Activated CD8-positive, alpha-beta memory T cell treated with anti-CD3 and anti-CD28 coated beads, Interleukin-2, amount 50 U/mL, for 24 hours (primary cell): Measurements from ENCODE around the gene MYL5.
"Not testable (repeated sequence)": the region's sequence is repeated elsewhere in the genome, so short reads cannot be mapped to it uniquely, and the experiment has no call there.

ENCODE experiments used
- DNase-seq: peaks from one replicate; pipeline ENCODE4 v3.0.0-alpha.2; 2020; ENCODE audit errors: extremely low read depth

The MYL5 gene

GRCh38 chr4:656436-657337 lies 17.7 kb upstream of the MYL5 start:
- no peak for DNase-seq

GRCh38 chr4:657338-657833 lies 17.0 kb upstream of the MYL5 start:
- no peak for DNase-seq

- DNase-seq = no peak
Measured at GRCh38 chr4:657834-658667, 16.3 kb upstream of the MYL5 start.

GRCh38 chr4:658681-659667 lies 15.4 kb upstream of the MYL5 start:
- DNase-seq = no peak

GRCh38 chr4:659851-660250 lies 14.5 kb upstream of the MYL5 start:
- DNase-seq = no peak

GRCh38 chr4:660401-660800 lies 13.9 kb upstream of the MYL5 start:
- DNase-seq = no peak

- DNase-seq = no peak
Measured at GRCh38 chr4:661231-661630, 13.1 kb upstream of the MYL5 start.

GRCh38 chr4:661881-662761 lies 12.2 kb upstream of the MYL5 start:
- no peak for DNase-seq

- no peak for DNase-seq
Measured at GRCh38 chr4:663046-663437, 11.3 kb upstream of the MYL5 start.

GRCh38 chr4:663438-664428 lies 10.6 kb upstream of the MYL5 start:
- peak; percentile 30 for DNase-seq

- DNase-seq = no peak
Measured at GRCh38 chr4:664713-665231, 9.6 kb upstream of the MYL5 start.

GRCh38 chr4:665381-665750 lies 9.0 kb upstream of the MYL5 start:
- DNase-seq = no peak

GRCh38 chr4:665751-666435 lies 8.4 kb upstream of the MYL5 start:
- DNase-seq = no peak

- no peak for DNase-seq
Measured at GRCh38 chr4:666436-666810, 7.9 kb upstream of the MYL5 start.

GRCh38 chr4:666822-667544 lies 7.4 kb upstream of the MYL5 start:
- DNase-seq = no peak

- DNase-seq = no peak
Measured at GRCh38 chr4:667545-667925, 6.8 kb upstream of the MYL5 start.

GRCh38 chr4:668219-668618 lies 6.1 kb upstream of the MYL5 start:
- DNase-seq = not testable (repeated sequence)
